Kasumi-1 (cell line): ENCODE measurements around the gene SIM2.

ENCODE experiments used
- DNase-seq, 2 experiments: peaks; one replicate each; lab custom pipeline; 2025; lab: John Stamatoyannopoulos, UW

Gene SIM2

DNA sequence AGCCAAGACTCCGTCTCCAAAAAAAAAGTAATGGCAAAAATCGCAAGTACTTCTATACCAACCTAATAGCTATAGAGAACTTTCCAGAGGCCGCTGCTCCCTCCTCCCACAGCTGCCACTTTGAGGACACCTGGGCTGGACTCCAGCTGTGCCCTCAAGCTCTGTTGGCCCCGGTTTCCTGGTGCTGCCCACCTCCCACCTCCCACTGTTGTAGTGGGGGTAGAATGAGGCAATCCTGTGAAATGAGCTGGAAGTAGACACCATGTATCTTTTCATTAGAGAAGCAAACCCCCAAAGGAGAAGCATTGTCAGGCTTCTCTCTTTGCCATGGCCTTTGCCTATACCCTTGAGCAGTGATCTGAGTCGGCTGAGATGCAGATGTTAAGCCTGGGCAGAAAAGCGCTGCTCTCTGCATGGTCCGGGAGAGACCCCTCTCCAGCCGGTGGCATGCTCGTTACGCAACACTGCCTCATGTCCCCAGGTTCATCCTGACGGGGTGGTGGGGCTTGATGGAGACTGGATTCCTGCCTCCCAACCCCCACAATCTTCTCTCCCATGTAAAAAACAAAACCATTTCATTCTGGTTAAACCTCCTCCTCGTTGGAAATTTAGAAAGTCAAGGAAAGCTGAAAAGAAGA is 39.7 kb downstream of the SIM2 start:
- DNase-seq = no peak

DNA sequence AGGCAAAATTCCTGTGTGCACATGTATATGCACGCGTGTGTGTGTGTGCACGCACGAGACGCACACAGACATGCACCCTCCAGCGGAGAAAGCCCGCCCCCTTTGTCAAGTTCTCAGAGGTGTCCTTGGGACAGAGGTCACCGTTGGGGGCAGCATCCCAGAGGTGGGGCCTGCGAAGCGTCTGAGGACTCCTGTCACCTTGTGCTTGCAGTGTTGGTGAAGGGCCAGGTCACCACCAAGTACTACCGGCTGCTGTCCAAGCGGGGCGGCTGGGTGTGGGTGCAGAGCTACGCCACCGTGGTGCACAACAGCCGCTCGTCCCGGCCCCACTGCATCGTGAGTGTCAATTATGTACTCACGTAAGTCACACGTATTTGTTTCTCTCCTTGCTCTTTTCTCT is 42.6 kb downstream of the SIM2 start:
- DNase-seq = no peak

DNA sequence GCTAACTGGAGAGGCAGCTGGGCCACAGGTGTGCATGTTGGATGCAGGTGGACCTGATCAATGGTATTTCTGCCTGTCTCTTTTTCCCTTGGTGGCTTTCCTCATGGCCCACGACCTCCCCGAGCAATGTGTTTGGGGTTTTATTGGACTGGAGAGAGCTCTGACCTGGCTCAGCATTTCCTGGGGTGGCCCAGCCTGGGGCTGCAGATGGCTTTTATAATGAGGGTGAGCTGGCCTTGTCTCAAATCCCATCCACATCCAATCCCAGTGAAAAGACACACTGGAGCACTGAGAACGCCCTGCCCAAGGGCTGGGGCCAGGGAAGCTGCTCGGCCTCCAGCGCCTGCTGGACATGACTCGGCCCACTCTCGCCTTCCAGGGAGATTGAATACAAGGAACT is 44.1 kb downstream of the SIM2 start:
- no peak for DNase-seq

DNA sequence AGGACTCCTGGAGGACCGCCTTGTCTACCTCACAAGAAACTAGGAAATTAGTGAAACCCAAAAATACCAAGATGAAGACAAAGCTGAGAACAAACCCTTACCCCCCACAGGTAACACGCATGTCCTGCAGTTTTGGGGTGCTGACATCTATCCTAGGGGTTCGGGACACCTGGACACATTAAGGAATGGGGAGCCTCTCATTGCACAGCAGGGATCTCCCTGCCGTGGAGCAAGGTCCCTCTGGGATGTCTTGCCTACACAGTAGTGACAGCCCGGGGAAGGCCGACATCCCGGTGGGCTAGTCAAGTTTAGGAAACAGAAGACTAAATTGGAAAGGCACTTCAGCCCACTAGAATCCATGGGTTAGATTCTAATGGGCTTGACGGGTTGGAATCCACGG is 44.5 kb downstream of the SIM2 start:
- DNase-seq = no peak

DNA sequence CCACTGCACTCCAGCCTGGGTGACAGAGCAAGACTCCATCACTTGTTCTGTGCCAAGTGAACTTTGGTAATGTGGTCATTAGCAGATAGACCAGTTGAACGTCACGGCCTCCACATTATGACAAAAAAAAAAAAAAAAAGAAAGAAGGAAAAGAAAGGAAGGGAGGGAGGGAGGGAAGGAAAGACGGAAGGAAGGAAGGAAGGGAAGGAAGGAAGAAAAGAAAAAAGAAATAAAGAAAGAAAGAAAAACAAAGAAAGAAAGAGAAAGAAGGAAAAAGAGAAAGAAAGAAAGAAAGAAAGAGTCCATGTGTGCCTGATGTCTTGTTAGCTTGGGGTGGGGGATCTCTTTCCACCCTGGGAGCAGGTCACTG is 45.3 kb downstream of the SIM2 start:
- DNase-seq = no peak

DNA sequence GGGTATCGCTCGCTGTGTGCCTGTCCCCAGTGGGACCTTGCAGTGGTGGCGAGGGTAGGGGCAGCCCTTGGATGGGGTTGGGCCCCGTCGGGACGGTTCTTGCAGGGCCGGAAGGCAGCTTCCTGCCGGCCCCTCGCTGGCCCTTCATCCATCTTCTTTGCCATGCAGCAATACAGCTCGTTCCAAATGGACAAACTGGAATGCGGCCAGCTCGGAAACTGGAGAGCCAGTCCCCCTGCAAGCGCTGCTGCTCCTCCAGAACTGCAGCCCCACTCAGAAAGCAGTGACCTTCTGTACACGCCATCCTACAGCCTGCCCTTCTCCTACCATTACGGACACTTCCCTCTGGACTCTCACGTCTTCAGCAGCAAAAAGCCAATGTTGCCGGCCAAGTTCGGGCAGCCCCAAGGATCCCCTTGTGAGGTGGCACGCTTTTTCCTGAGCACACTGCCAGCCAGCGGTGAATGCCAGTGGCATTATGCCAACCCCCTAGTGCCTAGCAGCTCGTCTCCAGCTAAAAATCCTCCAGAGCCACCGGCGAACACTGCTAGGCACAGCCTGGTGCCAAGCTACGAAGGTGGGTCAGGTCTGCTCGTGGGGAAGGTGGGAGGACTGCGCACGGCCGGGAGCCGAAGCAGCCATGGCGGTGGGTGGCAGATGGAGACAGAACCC is 45.8 kb downstream of the SIM2 start:
- DNase-seq = no peak

DNA sequence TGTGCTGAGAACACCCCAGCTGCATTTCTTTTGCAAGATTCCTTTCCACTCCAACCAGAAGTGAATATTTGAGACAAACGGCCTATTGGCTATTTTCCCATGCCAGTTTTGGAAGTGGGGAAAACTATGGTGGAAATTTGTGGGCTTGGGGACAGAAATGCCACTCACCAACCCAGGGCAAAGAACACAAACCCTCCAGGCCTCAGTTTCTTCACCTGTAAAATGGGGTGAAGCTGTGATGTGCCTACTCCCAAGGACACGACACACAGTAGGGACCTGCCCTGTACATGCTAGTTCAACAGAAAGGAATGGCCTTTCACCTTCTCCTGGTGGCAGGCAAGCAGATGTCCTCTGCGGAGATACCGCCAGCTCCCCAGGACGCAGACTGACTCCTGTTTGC is 46.5 kb downstream of the SIM2 start:
- no peak for DNase-seq

DNA sequence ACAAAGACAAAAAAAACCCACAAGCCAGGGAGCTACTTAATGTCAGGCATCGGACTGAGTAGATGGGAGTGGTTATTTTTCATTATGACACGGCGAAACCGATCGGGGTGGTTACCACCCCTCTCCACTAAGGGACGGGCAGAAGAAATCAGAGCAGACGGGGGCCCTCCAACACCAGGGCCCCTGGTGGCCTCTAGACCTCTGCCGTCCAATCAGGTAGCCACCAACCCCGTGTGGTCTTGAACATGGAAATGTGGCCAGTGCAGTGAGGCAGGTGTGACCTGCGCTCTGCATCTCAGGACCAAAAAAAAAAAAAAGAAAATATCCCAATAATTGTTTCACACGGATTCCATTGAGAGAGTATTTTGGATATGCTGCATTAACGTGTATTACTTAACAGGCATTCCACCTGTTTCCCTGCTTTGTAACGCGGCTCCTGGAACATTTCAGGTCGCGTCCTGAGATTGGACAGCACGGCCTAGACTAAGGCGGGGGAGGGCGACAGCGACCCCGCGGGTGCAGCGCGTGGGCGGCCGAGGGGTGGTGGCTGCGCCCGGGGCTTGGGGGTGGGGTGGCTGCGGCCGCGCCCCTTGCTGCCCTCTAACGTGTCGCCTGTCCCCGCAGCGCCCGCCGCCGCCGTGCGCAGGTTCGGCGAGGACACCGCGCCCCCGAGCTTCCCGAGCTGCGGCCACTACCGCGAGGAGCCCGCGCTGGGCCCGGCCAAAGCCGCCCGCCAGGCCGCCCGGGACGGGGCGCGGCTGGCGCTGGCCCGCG is 48.3 kb downstream of the SIM2 start:
- peak in 1 of 2 experiments; percentile 20 for DNase-seq

DNA sequence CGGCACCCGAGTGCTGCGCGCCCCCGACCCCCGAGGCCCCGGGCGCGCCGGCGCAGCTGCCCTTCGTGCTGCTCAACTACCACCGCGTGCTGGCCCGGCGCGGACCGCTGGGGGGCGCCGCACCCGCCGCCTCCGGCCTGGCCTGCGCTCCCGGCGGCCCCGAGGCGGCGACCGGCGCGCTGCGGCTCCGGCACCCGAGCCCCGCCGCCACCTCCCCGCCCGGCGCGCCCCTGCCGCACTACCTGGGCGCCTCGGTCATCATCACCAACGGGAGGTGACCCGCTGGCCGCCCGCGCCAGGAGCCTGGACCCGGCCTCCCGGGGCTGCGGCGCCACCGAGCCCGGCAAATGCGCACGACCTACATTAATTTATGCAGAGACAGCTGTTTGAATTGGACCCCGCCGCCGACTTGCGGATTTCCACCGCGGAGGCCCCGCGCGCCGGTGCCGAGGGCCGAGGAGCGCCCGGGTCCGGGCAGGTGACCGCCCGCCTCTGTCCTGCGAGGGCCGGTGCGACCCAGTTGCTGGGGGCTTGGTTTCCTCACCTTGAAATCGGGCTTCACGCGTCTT is 49.0 kb downstream of the SIM2 start:
- peak; percentile 30 to 50 for DNase-seq

DNA sequence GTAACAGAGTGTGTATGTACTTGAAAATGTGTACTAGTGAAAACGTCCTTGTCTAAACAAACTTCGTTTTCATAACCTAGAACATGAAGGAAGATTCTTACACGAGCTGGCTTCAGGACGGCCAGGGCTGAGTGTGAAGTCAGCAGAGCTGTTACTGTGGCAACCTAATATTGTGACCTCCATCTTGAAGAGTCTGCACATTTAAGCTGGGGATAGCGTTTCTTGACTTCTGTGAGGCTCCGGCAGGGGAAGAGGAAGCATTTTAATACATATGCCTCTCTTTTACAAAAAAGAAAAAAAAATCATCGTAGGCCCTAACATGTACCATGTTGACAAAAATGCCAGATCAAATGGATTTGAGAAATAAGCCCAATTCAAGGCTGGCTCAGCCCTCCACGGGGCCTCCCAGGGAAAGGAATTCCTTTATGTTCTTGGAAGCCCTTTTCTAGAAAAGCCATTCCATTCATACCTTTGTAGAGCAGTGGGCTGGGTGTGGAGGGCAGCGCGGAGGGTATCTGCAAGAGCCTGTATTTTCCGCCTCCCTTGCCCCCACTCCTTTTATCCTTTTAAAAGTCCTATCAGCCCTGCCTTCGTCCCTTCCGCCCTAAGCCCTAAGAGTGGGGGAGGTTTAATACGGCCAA is 51.1 kb downstream of the SIM2 start:
- no peak for DNase-seq

DNA sequence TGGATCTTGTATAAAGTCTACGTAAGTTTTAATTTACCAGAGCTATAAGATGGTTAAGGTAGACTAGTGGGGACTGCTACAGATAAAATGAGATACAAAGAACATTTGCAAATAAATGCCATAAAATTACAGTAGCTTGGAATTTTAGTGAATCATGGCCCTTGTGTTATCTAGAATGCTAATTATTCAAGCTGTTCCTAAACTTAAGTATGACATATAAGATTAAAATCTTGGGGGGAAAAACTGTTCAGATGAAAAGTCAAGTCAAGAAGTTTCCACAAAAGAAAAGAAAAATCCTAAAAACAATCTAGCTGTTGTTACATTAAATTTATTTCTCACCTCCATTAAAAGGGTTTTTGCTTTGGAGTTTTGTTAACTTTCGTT is 51.7 kb downstream of the SIM2 start:
- no peak for DNase-seq

DNA sequence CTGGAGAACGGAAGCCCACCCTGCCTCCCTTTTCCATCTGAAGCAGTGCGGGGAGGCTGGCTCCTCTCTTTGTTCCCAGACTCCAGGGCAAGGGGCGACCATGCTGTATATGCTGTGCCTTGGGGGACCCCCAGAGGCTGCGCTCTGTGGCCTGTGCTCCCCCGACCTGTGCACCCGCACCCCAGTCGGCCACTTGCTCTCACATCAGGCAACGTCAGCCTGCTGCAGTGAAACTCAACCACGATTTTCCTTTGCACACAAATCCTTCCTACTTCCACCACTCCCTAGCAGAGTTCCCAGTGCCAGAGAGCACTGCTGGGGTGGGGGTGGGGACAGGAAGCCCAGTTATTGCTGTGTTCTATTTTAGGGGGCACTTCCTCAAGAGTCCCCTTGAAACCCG is 52.5 kb downstream of the SIM2 start:
- DNase-seq = peak in 1 of 2 experiments; percentile 20

DNA sequence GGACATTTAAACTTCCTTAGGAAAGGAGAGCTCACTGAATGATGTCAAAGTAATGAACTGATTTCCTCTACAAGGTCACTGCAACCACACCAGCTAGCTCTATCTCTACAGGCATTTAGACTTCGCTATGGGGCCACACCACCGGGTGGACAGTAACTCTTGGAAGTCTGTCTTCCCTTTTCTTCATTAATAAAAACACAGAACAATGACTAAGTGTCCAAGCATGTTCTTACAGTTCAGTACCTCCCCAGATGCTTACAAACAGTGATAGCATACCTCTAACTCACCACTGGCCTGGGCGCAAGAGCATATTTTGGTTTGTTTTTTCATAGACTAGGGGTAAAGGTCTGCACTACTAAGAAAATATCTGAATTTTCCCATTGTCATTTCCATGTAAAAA is 54.6 kb downstream of the SIM2 start:
- no peak for DNase-seq

DNA sequence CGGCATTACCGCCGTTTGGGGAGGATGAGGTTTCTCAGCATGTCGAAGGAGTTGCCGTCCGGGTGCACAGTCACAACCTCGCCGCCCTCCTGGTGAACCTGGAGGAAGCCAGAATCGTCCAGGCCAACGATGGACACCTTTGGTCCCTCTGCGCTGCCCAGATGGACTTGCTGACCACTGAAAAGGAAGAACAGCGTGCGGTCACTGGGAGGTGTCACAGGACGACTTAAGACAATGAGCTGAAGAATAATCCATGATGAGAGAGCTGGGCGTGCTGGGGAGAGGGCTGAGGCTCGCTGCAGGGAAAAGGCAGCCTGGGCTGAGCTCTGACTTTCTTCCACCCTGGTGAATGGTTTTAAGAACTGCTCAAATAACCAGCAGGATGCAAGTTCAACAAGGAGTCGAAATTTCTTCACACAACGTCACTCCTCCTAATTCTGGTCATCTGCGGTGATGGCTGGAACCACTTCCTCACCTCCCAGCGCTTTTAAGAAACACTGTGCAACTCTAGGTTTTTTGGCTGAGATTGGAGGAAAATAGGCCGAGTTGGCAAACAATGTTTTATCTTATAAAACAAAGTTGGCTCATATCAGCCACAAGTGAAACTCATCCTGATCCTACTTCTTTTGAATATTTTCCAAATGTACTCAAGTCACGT is 55.5 kb downstream of the SIM2 start:
- DNase-seq = no peak

DNA sequence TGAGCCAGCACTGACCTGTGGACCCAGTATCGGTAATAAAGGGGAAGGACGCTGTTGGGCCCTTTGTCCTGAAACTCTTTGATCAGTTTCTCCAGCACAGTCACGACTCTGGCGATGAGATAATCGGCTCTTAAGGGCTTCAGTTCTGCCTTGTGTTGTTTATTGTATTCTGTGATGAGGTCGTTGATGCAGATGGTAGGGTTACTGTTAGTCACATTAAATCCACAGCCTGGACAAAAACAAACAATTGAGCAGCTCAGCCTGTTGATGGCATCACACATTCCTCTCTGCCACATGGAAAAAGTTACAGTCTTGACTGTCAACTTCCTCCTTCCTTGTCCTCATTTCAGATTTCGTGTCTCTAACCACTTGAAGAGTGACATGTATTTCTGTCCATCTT is 57.6 kb downstream of the SIM2 start:
- DNase-seq = no peak

DNA sequence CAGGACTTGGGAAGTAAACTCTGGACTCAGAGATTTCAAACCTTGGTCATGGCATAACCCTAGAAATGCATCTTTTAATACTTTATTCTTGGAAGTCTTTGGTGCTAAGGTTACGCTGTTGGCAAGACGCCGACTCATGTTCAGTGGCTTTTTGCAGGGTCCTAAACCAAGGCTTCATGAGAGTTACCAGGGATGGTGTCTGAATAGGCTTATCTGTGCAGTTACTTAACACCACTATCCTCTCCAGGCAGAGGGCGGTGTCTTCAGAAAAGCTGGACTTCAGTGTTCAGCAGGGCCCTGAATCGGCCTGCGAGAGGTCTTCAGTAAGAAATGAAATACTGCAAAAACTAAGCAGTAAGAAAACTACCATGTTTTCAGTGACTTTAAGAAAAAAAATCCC is 58.3 kb downstream of the SIM2 start:
- no peak for DNase-seq

DNA sequence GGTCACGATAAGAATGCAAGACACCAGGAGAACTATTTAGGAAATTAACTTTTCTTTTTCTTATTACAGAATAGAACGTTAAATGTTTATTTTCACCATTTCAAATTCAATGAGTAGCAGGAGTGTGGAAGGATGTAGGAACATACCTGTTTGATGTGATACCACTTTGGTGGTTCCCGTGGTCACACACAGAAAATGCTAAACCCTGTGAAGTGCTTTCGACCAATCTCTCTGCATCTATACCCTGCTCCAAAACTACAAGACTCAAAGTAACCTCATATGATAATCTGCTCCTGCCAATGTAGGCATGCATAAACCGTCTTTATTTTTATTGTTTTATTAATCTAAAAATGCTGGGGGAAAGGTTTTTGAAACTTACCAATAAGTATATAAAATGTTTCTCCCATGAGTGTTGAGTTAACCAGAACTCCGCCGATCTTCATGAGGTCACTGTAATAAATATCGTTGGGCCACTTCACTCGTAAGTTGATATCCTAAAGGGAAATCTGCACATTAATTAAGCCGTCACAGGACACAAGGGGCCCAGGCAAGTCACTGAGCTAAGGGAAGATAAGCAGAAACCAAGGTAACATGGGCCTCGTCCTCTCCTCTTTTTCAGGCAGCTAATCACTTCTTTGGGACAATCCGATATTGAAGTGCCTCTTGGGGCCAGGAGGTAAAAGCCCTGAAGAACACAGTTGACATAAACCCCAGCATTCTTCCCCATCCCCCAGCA is 60.6 kb downstream of the SIM2 start:
- no peak for DNase-seq

DNA sequence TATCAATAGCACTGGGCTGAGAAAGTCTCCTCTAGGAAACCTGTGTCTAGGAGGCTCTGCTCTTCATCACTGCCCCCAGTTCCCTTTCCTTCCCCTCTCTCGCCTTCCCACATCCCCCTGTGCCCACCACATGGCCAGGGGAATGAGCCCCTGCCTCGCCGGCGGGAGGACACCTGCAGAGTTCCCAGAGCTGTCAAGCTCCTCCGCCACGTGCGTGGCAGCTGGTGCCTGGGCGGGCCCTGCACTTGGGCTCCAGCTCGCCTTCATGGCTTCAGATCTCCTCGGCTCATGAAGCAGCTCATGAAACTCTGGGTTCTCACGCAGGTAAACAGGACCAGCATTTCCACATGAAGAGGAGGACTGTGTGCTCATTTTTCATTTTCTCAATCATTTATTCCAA is 62.8 kb downstream of the SIM2 start:
- DNase-seq = no peak

DNA sequence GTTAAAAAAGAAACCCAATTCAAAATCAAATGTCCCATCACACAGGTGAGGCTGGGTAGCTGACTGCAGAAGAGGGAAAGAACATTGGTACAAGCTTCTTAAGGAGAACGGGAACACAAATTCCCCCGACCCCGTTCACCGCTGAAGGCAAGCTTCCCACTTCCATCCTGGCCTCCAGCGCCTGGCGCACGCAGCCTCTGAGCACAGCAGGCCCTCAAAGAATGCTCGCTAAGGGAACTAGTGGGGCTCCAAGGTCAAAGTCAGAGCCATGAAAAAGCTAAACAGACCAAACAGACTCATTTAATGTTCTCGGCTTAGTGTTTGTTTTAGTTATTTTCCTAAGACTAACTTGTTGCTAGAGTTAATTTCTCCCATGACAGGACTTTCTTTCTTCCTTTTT is 63.7 kb downstream of the SIM2 start:
- DNase-seq = no peak

DNA sequence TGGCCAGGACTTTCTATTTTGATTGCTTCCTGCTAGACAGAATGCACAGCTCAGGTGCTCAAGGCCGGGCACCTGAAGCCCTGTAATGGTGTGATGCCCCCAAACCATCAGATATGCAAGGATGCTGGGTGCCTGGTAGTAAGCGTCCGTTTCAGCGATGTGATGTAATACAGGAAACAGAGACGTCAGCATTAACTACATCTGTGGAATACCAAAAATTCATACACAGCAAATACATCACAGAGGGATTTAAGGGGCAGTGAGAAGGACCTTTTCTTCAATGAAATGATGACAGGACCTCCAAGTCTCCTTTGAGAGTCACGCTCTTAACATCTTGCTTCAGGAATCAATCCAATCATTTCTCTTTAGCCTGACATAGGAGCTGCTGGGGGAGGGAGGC is 64.4 kb downstream of the SIM2 start:
- no peak for DNase-seq

DNA sequence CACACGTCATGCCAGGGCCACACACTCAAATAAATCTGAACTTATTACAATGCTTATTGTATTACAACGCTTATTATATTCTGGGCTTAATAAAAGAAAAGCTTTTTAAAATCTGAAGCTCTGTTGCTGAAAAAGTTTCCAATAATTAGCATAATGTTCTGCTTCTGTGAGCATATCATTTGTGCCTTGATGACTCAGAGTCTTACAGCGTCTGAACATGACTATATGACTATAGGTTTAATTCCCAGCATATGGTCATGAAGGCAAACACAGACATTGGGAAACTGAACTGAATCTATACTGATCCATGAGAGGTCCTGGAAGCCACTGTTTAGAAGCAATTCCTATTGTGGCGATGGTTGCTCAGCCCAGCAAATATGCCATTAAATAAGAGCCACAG is 66.3 kb downstream of the SIM2 start:
- DNase-seq = no peak
